Keratinocyte (primary cell): ENCODE measurements around the gene DIAPH3. TPM values are rescaled to one million over a fixed set of nuclear protein-coding genes. Genes with fewer than 3 reads are reported as not detected.

ENCODE experiments used
- DNase-seq: peaks from one replicate; pipeline ENCODE4 v3.0.0-alpha.2; 2011; ENCODE audit warnings: low read depth, missing footprints, low spot score
- FAIRE-seq: peaks from 2 replicates; lab custom pipeline; 2011; peaks lifted over from hg19 to GRCh38; lab: Jason Lieb, UNC
- H2AFZ ChIP-seq: 2 replicates; pipeline ENCODE4 v1.6.0; 2012; ENCODE audit warnings: low read length, control low read depth, inconsistent platforms; ENCODE audit not compliant: control insufficient read depth
- H3K27ac ChIP-seq: 2 replicates; pipeline ENCODE4 v1.5.1; 2011; ENCODE audit warnings: low read length; ENCODE audit not compliant: control insufficient read depth, insufficient read depth
- H3K27me3 ChIP-seq: 3 replicates; pipeline ENCODE4 v1.6.0; 2011; ENCODE audit warnings: low read length; ENCODE audit not compliant: control insufficient read depth, insufficient read depth; ENCODE audit errors: extremely low read depth
- H3K36me3 ChIP-seq, 2 experiments: 2 replicates in 1 of 2; 3 replicates in 1 of 2; pipeline ENCODE4 v1.5.1; 2011; ENCODE audit warnings: low read length in 2 of 2, mild to moderate bottlenecking in 1 of 2; ENCODE audit not compliant: control insufficient read depth in 2 of 2, insufficient read depth in 2 of 2; ENCODE audit errors: extremely low read depth in 1 of 2
- H3K4me1 ChIP-seq: 3 replicates; pipeline ENCODE4 v1.5.1; 2011; ENCODE audit warnings: low read length; ENCODE audit not compliant: control insufficient read depth, insufficient read depth; ENCODE audit errors: extremely low read depth
- H3K4me2 ChIP-seq: 3 replicates; pipeline ENCODE4 v1.6.0; 2011; ENCODE audit warnings: low read depth, low read length; ENCODE audit not compliant: control insufficient read depth, insufficient read depth; ENCODE audit errors: extremely low read depth
- H3K4me3 ChIP-seq, 3 experiments: fragments of 200-600 bp in 1 of 3; sonication (generic) in 1 of 3; 2 replicates in 2 of 3; 3 replicates in 1 of 3; pipeline ENCODE4 v1.5.1; 2011 to 2016; ENCODE audit warnings: low read length in 3 of 3, mild to moderate bottlenecking in 3 of 3, control low read depth in 2 of 3, inconsistent platforms in 1 of 3, low read depth in 1 of 3, mixed read lengths in 1 of 3, mixed run types in 1 of 3, moderate library complexity in 1 of 3; ENCODE audit not compliant: control insufficient read depth in 2 of 3, insufficient read depth in 2 of 3; ENCODE audit errors: extremely low read depth in 1 of 3
- H3K79me2 ChIP-seq: 2 replicates; pipeline ENCODE4 v1.6.0; 2012; ENCODE audit warnings: low read length; ENCODE audit not compliant: control insufficient read depth, insufficient read depth
- H3K9ac ChIP-seq: 3 replicates; pipeline ENCODE4 v1.6.0; 2011; ENCODE audit warnings: low read length; ENCODE audit not compliant: control insufficient read depth, insufficient read depth; ENCODE audit errors: extremely low read depth
- H3K9me1 ChIP-seq: 3 replicates; pipeline ENCODE4 v1.6.0; 2011; ENCODE audit warnings: low read length; ENCODE audit not compliant: control insufficient read depth, insufficient read depth; ENCODE audit errors: extremely low read depth
- H3K9me3 ChIP-seq: 2 replicates; pipeline ENCODE4 v1.5.1; 2012; ENCODE audit warnings: low read depth, low read length; ENCODE audit not compliant: control insufficient read depth
- H4K20me1 ChIP-seq: 3 replicates; pipeline ENCODE4 v1.6.0; 2011; ENCODE audit warnings: low read length; ENCODE audit not compliant: control insufficient read depth, insufficient read depth; ENCODE audit errors: extremely low read depth
- CTCF ChIP-seq, 3 experiments: IDR thresholded peaks in 1 of 3; conservative IDR thresholded peaks in 1 of 3; optimal IDR thresholded peaks in 1 of 3; 2 replicates in 2 of 3; 3 replicates in 1 of 3; pipeline versions ENCODE3 to v1.5.1; 2011; ENCODE audit warnings: low read length in 3 of 3, mild to moderate bottlenecking in 3 of 3, moderate library complexity in 2 of 3, control low read depth in 1 of 3, inconsistent platforms in 1 of 3; ENCODE audit not compliant: insufficient read depth in 2 of 3; ENCODE audit errors: extremely low read depth in 1 of 3
- EZH2 ChIP-seq: IDR thresholded peaks from one replicate; pipeline ENCODE4 v1.6.1; 2012; ENCODE audit warnings: inconsistent platforms, mild to moderate bottlenecking, low read length, moderate library complexity
- dilution Hi-C: fragments of 300-500 bp; cut with MboI; formaldehyde crosslinking; loops from one replicate; pipeline ENCODE4 v1.7.0; 2020; ENCODE audit warnings: low sequenced_read_pairs; ENCODE audit not compliant: extremely low pct_ligation_motif_present
- polyA plus RNA-seq, 5 experiments: library from polyadenylated mRNA; depleted of rRNA in 3 of 5; stranded (reverse) in 3 of 5; stranded (forward) in 1 of 5; unstranded in 1 of 5; fragments of >200 nt; gene quantifications; 1 replicate in 1 of 5; 2 replicates in 3 of 5; 3 replicates in 1 of 5; pipeline versions ENCODE4 v1.2.1 to v1.2.3, GENCODE V29; 2011 to 2012; ENCODE audit warnings: missing spikeins in 2 of 5, low read depth in 1 of 5, low replicate concordance in 1 of 5

DIAPH3 gene
- polyA plus RNA-seq, 1 donor (not counting 4 experiments of a cell fraction or from before 2014, with no cell fraction given): 9.0 TPM

- H3K9me3 ChIP-seq: no peaks in the 10 kb centered on the region
- no peak for TF ChIP-seq EZH2
- no peak for TF ChIP-seq CTCF (optimal IDR thresholded peaks at IDR 0.05 in 1 of 3, IDR thresholded peaks at IDR 0.05 in 1 of 3, conservative IDR thresholded peaks at IDR 0.05 in 1 of 3; ENCODE audit: extremely low read depth in 1 of 3, insufficient read depth in 2 of 3, low read length in 3 of 3)
- H3K27ac ChIP-seq: no peak overlapping the region
- no peak overlapping the region for H3K9ac ChIP-seq
- no peak overlapping the region for H3K4me3 ChIP-seq
- DNase-seq (no peak), FAIRE-seq (no peak)
- dilution Hi-C loops: no loop called here
- no peaks in the 10 kb centered on the region for H3K9me1 ChIP-seq
- no peak overlapping the region for H2AFZ ChIP-seq
- no peaks in the 10 kb centered on the region for H3K79me2 ChIP-seq
- no peak overlapping the region for H3K4me2 ChIP-seq
- no peaks in the 10 kb centered on the region for H3K4me1 ChIP-seq
- H3K36me3 ChIP-seq: no peaks in the 10 kb centered on the region
- no peaks in the 10 kb centered on the region for H4K20me1 ChIP-seq
- no peaks in the 10 kb centered on the region for H3K27me3 ChIP-seq
Observed at GRCh38 chr13:59631271-59631670, 532.5 kb downstream of the DIAPH3 start.

GRCh38 chr13:59625111-59625510, 538.6 kb downstream of the DIAPH3 start:
- H3K9ac ChIP-seq: no peak overlapping the region
- H3K27ac ChIP-seq: no peak overlapping the region
- no peaks in the 10 kb centered on the region for H4K20me1 ChIP-seq
- no peak for TF ChIP-seq EZH2
- TF ChIP-seq CTCF (optimal IDR thresholded peaks at IDR 0.05 in 1 of 3, IDR thresholded peaks at IDR 0.05 in 1 of 3, conservative IDR thresholded peaks at IDR 0.05 in 1 of 3; ENCODE audit: extremely low read depth in 1 of 3, insufficient read depth in 2 of 3, low read length in 3 of 3): no peak
- H3K9me3 ChIP-seq: no peaks in the 10 kb centered on the region
- no peaks in the 10 kb centered on the region for H3K36me3 ChIP-seq
- no peak overlapping the region for H3K4me3 ChIP-seq
- dilution Hi-C loops: no loop called here
- FAIRE-seq: no peak
- H3K27me3 ChIP-seq: no peaks in the 10 kb centered on the region
- H2AFZ ChIP-seq: no peak overlapping the region
- no peaks in the 10 kb centered on the region for H3K4me1 ChIP-seq
- no peaks in the 10 kb centered on the region for H3K79me2 ChIP-seq
- no peak overlapping the region for H3K4me2 ChIP-seq
- no peaks in the 10 kb centered on the region for H3K9me1 ChIP-seq
- no peak for DNase-seq
